SK-N-SH treated with all-trans-retinoic acid at 6 μM for 48 hours (cell line): ENCODE results near the gene SCGB3A1.

ENCODE experiments used
- ATAC-seq: fragments of 200-7000 bp; cut with Tn5 transposase; 3 replicates; pipeline ENCODE4 v1.9.1; 2020; ENCODE audit warnings: mild to moderate bottlenecking, moderate library complexity
- ARNTL ChIP-seq: fragments of 450-650 bp; formaldehyde crosslinking; IDR thresholded peaks from 2 replicates; pipeline ENCODE4 v1.5.0; 2020; ENCODE audit warnings: low read depth, mild to moderate bottlenecking, moderate library complexity, borderline replicate concordance
- BACH2 ChIP-seq: fragments of 250-450 bp; sonication (Bioruptor Pico); IDR thresholded peaks from 2 replicates; pipeline ENCODE4 v1.9.0; 2021; ENCODE audit warnings: mild to moderate bottlenecking, borderline replicate concordance
- CSDC2 ChIP-seq: fragments of 250-450 bp; sonication (Bioruptor Pico); IDR thresholded peaks from 2 replicates; pipeline ENCODE4 v1.5.0; 2020; ENCODE audit warnings: mild to moderate bottlenecking, moderate library complexity
- CSRNP3 ChIP-seq: fragments of 250-450 bp; sonication (Bioruptor Pico); IDR thresholded peaks from 2 replicates; pipeline ENCODE4 v1.5.1; 2021; ENCODE audit warnings: mild to moderate bottlenecking, moderate library complexity
- ESRRG ChIP-seq: fragments of 250-450 bp; sonication (Bioruptor Pico); IDR thresholded peaks from 2 replicates; pipeline ENCODE4 v1.6.1; 2021; ENCODE audit warnings: mild to moderate bottlenecking
- GLIS3 ChIP-seq: fragments of 250-450 bp; sonication (Bioruptor Pico); IDR thresholded peaks from 2 replicates; pipeline ENCODE4 v1.5.0; 2020; ENCODE audit warnings: mild to moderate bottlenecking, moderate library complexity
- ISL1 ChIP-seq: fragments of 250-450 bp; sonication (Bioruptor Pico); IDR thresholded peaks from 2 replicates; pipeline ENCODE4 v2.1.2; 2022; ENCODE audit warnings: mild to moderate bottlenecking, moderate library complexity
- PPARA ChIP-seq: fragments of 250-450 bp; sonication (Bioruptor Pico); IDR thresholded peaks from 2 replicates; pipeline ENCODE4 v1.5.0; 2020; ENCODE audit warnings: mild to moderate bottlenecking, borderline replicate concordance
- RARB ChIP-seq: fragments of 250-450 bp; sonication (Bioruptor Pico); IDR thresholded peaks from 2 replicates; pipeline ENCODE4 v1.8.0; 2021; ENCODE audit warnings: mild to moderate bottlenecking, moderate library complexity
- SNAI2 ChIP-seq: fragments of 250-450 bp; sonication (Bioruptor Pico); IDR thresholded peaks from 2 replicates; pipeline ENCODE4 v1.5.0; 2020; ENCODE audit warnings: mild to moderate bottlenecking, moderate library complexity
- TSHZ2 ChIP-seq: fragments of 250-450 bp; sonication (Bioruptor Pico); IDR thresholded peaks from 2 replicates; pipeline ENCODE4 v1.5.0; 2020; ENCODE audit warnings: mild to moderate bottlenecking, moderate library complexity
- ZFP3 ChIP-seq: fragments of 250-450 bp; sonication (Bioruptor Pico); IDR thresholded peaks from 2 replicates; pipeline ENCODE4 v1.5.0; 2020; ENCODE audit warnings: mild to moderate bottlenecking, moderate library complexity
- ZFP30 ChIP-seq: fragments of 450-650 bp; formaldehyde crosslinking; IDR thresholded peaks from 2 replicates; pipeline ENCODE4 v1.5.0; 2022; ENCODE audit warnings: mild to moderate bottlenecking, moderate library complexity
- ZNF565 ChIP-seq: fragments of 450-650 bp; formaldehyde crosslinking; conservative IDR thresholded peaks from 2 replicates; pipeline ENCODE4 v1.5.0; 2020; ENCODE audit warnings: low read depth, mild to moderate bottlenecking, moderate library complexity
- ZNF8 ChIP-seq: fragments of 450-650 bp; formaldehyde crosslinking; IDR thresholded peaks from 2 replicates; pipeline ENCODE4 v1.5.0; 2020; ENCODE audit warnings: mild to moderate bottlenecking, moderate library complexity
- TF ChIP-seq, protein P1 (sequence below): fragments of 250-450 bp; sonication (Bioruptor Pico); IDR thresholded peaks from 2 replicates; pipeline ENCODE4 v1.8.0; 2021; ENCODE audit warnings: low read depth, mild to moderate bottlenecking, moderate library complexity, borderline replicate concordance

The SCGB3A1 gene

DNA sequence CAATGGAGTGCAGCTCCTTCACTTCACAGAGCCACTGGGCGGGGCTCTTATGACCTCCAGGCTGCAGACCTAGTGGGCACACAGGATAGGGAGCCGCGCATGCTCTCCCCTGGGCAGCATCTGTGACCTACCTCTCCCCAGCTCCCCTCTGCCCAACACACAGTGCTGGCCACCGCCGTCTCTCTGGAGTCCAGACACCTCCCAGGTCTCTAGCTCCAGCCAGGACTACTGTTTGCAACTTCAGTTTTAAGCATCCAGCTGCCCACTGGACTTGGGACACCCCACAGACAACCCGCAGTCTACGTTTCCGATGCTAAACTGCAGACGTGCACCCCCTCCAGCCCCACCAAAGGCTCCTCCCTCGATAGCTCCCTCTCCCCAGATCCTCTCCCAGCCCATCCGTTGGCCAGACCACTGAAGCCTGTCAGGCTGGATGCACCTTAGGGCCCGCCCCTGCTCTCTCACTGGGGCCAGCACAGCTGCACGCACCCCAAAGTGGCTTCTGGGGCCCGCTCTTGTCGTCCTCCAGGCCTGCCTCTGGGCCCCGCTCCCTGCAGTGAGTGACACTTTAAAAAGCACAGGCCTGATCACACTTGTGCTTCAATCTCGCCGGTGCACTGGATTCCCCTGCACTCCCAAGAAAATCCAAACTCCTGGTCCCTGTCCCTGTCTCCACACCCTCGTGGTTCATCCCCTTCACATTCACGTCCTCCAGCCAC is 46.8 kb upstream of the SCGB3A1 start (continued):
- TF ChIP-seq, protein P1, sequence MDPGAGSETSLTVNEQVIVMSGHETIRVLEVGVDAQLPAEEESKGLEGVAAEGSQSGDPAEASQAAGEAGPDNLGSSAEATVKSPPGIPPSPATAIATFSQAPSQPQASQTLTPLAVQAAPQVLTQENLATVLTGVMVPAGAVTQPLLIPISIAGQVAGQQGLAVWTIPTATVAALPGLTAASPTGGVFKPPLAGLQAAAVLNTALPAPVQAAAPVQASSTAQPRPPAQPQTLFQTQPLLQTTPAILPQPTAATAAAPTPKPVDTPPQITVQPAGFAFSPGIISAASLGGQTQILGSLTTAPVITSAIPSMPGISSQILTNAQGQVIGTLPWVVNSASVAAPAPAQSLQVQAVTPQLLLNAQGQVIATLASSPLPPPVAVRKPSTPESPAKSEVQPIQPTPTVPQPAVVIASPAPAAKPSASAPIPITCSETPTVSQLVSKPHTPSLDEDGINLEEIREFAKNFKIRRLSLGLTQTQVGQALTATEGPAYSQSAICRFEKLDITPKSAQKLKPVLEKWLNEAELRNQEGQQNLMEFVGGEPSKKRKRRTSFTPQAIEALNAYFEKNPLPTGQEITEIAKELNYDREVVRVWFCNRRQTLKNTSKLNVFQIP (CRISPR knock-in tag): no peak
- TF ChIP-seq ZFP3 (CRISPR knock-in tag) (no peak), CSDC2 (CRISPR knock-in tag) (no peak), BACH2 (no peak)

GRCh38 chr5:180636403-180637075 is 45.2 kb upstream of the SCGB3A1 start:
- no peak for TF ChIP-seq TSHZ2 (CRISPR knock-in tag)
- no peak for TF ChIP-seq SNAI2
- TF ChIP-seq, protein P1 (CRISPR knock-in tag): no peak
- TF ChIP-seq ZFP30 (CRISPR knock-in tag): no peak
- no peak for TF ChIP-seq ISL1 (CRISPR knock-in tag)
- TF ChIP-seq RARB (CRISPR knock-in tag): no peak
- TF ChIP-seq ARNTL (CRISPR knock-in tag): no peak
- TF ChIP-seq ZNF565: no peak
- TF ChIP-seq ZNF8 (CRISPR knock-in tag): no peak
- TF ChIP-seq CSRNP3 (CRISPR knock-in tag): no peak
- no peak for TF ChIP-seq CSDC2 (CRISPR knock-in tag)
- no peak for ATAC-seq

DNA sequence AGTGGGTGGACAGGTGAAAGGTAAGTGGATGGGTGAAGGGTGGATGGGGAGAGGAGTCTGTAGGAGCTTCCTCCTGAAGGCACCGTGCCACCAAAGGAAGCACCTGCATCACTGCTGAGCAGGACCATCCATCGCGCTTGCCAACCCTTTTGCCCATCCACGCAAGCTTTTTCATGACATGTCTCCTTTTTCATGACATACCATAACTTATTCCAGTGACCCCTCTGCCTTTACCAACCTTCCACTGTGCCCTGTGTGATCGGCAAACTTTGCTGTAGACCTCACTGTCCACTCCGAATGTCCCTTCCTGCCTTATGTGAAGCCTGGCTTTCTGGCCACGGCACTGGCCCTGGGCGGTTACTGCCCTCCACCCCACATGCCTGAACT is 44.7 kb upstream of the SCGB3A1 start:
- no peak for ATAC-seq
- no peak for TF ChIP-seq TSHZ2 (CRISPR knock-in tag)
- TF ChIP-seq ZNF565: no peak
- TF ChIP-seq GLIS3 (CRISPR knock-in tag): no peak
- TF ChIP-seq ZFP3 (CRISPR knock-in tag): no peak
- TF ChIP-seq PPARA (CRISPR knock-in tag): no peak
- no peak for TF ChIP-seq ISL1 (CRISPR knock-in tag)
- no peak for TF ChIP-seq ESRRG (CRISPR knock-in tag)
